Activated CD8-positive, alpha-beta memory T cell treated with anti-CD3 and anti-CD28 coated beads for 36 hours (primary cell): Measurements from ENCODE around the gene ZFP36L2. TPM values are rescaled to one million over a fixed set of nuclear protein-coding genes. Genes with fewer than 3 reads are reported as not detected.

Experiments
- CTCF ChIA-PET: fragments of 350-600 bp; sonication (Branson Sonifier 250); formaldehyde crosslinking; loops from one replicate; lab custom pipeline; 2021; ENCODE audit warnings: antibody characterized with exemption; lab: Charles Lee
- POLR2A ChIA-PET: fragments of 350-600 bp; sonication (Branson Sonifier 250); formaldehyde crosslinking; loops from one replicate; lab custom pipeline; 2021; ENCODE audit warnings: antibody characterized with exemption; lab: Charles Lee
- total RNA-seq, 2 experiments: library from RNA; stranded (reverse); gene quantifications; one replicate each; pipeline ENCODE4 v1.2.3, GENCODE V29; 2021

Gene ZFP36L2
- total RNA-seq, 2 experiments from 2014 or later = 98.6 to 101 TPM

DNA sequence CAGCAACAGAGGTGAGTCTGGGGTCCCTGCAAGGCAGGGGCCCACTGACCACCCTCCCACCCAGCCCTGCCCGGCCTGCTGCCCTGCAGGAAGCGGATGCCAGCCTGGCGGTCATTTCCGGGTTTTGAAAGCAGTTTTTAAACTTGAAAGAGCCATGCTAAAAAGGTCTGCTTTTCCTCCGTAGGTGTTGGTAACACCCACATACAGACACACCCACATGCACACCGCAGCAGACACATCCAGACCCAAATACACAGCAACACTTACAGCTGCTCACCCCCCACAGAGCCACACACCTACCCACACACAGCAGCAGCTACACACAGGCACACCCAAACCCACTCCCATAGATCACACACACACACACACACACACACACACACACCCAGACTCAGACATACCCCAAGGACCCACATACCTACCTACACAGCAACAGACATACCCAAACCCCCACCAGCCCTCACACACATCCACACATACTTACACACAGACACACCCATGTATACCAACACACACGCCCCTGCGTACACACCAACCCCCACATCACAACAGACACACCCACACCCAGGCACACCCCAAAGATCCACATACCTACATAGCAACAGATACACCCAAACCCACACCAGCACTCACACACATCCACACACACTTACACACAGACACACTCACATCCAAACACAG is 7.6 kb downstream of the ZFP36L2 start:
- POLR2A ChIA-PET = interaction anchor here (1.5 to 8.2 kb wide), 2 partner anchors 8 to 86 kb away, joined by 8 to 129 read pairs; partner anchors contain the start of gene ZFP36L2
- CTCF ChIA-PET = interaction anchor here (1.0 to 15.1 kb wide), 4 partner anchors 10 to 83 kb away, joined by 3 to 367 read pairs (median 6); no protein-coding TSS in a partner anchor

GRCh38 chr2:43218155-43218701 is 8.2 kb downstream of the ZFP36L2 start:
- CTCF ChIA-PET = interaction anchor here (1.0 to 15.1 kb wide), 3 partner anchors 11 to 83 kb away, joined by 3 to 367 read pairs (median 3); no protein-coding TSS in a partner anchor
- POLR2A ChIA-PET = interaction anchor here (0.6 to 8.2 kb wide), 3 partner anchors 9 to 85 kb away, joined by 4 to 129 read pairs (median 8); partner anchors contain the start of gene ZFP36L2

DNA sequence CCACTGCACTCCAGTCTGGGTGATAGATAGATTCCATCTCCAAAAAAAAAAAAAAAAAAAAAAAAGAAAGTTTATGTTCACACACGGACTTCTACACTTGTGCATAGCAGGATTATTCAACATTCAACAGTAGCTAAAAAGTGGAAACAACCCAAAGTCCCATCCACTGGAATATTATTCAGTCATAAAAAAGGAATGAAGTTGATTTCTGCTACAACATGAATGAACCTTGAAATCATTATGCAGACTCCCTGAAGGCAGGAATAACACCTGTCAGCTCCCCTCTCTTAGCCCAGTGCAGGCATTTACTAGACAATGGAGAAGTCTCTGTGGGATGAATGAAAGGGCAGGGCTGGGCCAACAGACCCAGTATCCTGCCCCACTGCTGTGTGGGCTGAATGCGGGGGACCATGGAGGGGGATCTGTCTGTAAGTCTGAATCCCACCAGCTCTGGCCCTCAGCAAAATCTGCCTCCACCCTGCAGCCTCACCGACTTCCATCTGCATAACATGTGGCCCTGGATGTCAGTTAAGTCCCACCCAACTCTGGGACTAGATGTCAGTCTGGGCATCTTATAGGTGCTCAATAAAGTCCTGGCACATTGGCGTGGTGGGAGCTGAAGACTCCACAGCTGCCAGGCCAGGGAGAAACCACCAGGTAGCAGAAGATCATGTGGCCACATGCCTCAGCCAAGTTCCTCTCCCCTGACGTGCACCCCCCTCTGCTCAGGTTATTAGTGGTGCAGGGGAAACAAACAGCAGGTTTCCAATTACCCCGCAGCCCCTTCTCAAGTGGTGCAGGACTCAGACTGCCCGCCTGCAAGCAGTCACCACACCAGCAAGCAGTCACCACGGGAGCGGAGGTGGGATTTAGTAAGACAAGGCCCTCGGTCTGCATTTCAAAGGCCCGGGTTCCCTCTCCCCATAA is 8.9 kb downstream of the ZFP36L2 start:
- POLR2A ChIA-PET = interaction anchor here (0.6 to 8.2 kb wide), 4 partner anchors 9 to 88 kb away, joined by 4 to 129 read pairs (median 14); partner anchors contain the start of gene ZFP36L2
- CTCF ChIA-PET = interaction anchor here (0.6 to 15.1 kb wide), 8 partner anchors 10 to 361 kb away, joined by 3 to 367 read pairs (median 4); no protein-coding TSS in a partner anchor

DNA sequence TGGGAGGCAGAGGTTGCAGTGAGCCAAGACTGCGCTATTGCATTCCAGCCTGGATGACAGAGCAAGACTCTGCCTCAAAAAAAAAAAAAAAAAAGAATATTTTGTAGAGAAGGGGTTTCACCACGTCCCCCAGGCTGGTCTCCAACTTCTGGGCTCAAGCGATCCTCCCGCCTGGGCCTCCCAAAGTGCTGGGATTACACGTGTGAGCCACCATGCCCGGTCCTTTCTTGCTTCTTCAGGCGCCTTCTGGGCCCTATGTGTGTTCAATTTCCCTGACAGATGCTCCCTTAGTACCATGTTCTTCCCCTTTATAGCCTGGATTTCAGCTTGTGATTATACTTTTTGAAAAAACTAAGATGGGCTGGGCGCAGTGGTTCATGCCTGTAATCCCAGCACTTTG is 9.8 kb downstream of the ZFP36L2 start:
- CTCF ChIA-PET = interaction anchor here (0.7 to 15.1 kb wide), 5 partner anchors 9 to 81 kb away, joined by 3 to 367 read pairs (median 4); no protein-coding TSS in a partner anchor
- POLR2A ChIA-PET = interaction anchor here (1.2 kb wide), 1 partner anchor 88 kb away, joined by 21 read pairs; no protein-coding TSS in a partner anchor

- CTCF ChIA-PET = interaction anchor here (0.7 to 15.1 kb wide), 3 partner anchors 13 to 80 kb away, joined by 3 to 367 read pairs (median 3); no protein-coding TSS in a partner anchor
- POLR2A ChIA-PET = interaction anchor here (1.2 kb wide), 1 partner anchor 87 kb away, joined by 21 read pairs; no protein-coding TSS in a partner anchor
Observed at GRCh38 chr2:43215673-43216255, 10.6 kb downstream of the ZFP36L2 start.

GRCh38 chr2:43214253-43214652 is 12.2 kb downstream of the ZFP36L2 start:
- ChIA-PET POLR2A (no interaction called here), CTCF (interaction anchor here (1.1 kb wide), 1 partner anchor 105 kb away, joined by 4 read pairs; no protein-coding TSS in a partner anchor)

- ChIA-PET CTCF (interaction anchor here (0.7 to 1.1 kb wide), 4 partner anchors 16 to 104 kb away, joined by 4 to 6 read pairs (median 4); no protein-coding TSS in a partner anchor), POLR2A (no interaction called here)
Observed at GRCh38 chr2:43212931-43213330, 13.5 kb downstream of the ZFP36L2 start.

- ChIA-PET CTCF (interaction anchor here (0.7 to 1.1 kb wide), 2 partner anchors 43 to 69 kb away, joined by 3 to 5 read pairs; no protein-coding TSS in a partner anchor), POLR2A (no interaction called here)
Observed at GRCh38 chr2:43212216-43212835, 14.1 kb downstream of the ZFP36L2 start.

GRCh38 chr2:43210467-43211303 is 15.7 kb downstream of the ZFP36L2 start:
- ChIA-PET POLR2A (interaction anchor here (0.6 kb wide), 1 partner anchor 854 kb away, joined by 3 read pairs; no protein-coding TSS in a partner anchor), CTCF (interaction anchor here (0.6 to 1.2 kb wide), 3 partner anchors 13 to 83 kb away, joined by 3 read pairs; no protein-coding TSS in a partner anchor)

GRCh38 chr2:43210125-43210466 is 16.3 kb downstream of the ZFP36L2 start:
- POLR2A ChIA-PET = interaction anchor here (0.6 kb wide), 1 partner anchor 853 kb away, joined by 3 read pairs; no protein-coding TSS in a partner anchor

DNA sequence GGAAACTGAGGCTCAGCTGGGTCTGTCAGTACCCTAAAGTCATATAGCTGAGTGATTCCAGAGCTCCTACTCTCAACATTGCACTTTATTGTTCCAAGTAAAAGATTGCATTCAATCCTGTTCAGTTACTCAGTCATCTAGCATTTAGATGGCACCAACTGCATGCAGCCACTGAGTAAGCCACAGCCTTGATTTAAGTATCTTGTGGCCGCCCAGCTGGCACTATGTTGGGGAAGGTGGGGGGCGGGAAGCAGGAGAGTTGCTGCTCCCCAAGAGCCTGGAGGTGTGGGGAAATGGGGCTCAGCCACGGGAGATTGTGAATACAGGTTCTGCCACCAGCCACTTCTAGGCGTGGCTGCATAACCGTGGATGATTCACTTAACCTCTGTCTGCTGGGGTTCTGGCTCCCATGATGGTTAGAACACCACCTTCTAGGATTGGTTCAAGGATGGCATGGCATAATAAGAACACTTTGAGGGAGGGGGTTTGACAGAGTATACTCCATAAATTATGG is 17.1 kb downstream of the ZFP36L2 start:
- POLR2A ChIA-PET = no interaction called here

More at GRCh38 chr2:43210125-43210466, 16.3 kb downstream of the ZFP36L2 start:
- CTCF ChIA-PET = interaction anchor here (0.6 to 1.2 kb wide), 3 partner anchors 12 to 83 kb away, joined by 3 read pairs; no protein-coding TSS in a partner anchor

GRCh38 chr2:43207553-43208300 is 18.7 kb downstream of the ZFP36L2 start:
- ChIA-PET POLR2A (interaction anchor here (1.2 kb wide), 1 partner anchor 32 kb away, joined by 4 read pairs; no protein-coding TSS in a partner anchor), CTCF (interaction anchor here (1.2 kb wide), 2 partner anchors 9 to 22 kb away, joined by 3 to 4 read pairs; no protein-coding TSS in a partner anchor)

More for the DNA sequence above, 17.1 kb downstream of the ZFP36L2 start:
- CTCF ChIA-PET = interaction anchor here (1.2 kb wide), 1 partner anchor 39 kb away, joined by 3 read pairs; no protein-coding TSS in a partner anchor

DNA sequence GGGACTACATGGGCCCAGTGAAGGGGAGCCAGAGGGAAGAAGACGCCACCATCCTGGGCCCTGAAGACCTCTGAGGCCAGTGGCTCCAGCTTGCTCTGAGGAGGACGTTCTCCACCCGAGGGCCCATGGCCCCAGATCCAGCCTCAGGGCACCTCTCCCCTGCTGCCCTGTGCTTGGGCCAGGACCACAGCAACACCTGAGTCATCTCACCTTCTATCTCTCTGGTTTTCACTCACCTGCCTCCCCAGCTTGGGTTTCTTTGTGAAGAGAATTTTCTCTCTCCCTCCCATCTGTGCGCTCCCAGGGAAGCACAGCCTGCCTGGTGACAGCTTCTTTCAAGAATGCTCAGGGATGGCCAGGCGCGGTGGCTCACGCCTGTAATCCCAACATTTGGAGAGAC is 19.8 kb downstream of the ZFP36L2 start:
- ChIA-PET CTCF (interaction anchor here (1.2 kb wide), 1 partner anchor 23 kb away, joined by 3 read pairs; no protein-coding TSS in a partner anchor), POLR2A (no interaction called here)

- ChIA-PET POLR2A (no interaction called here), CTCF (interaction anchor here (0.9 to 1.2 kb wide), 3 partner anchors 46 to 76 kb away, joined by 3 to 5 read pairs (median 4); no protein-coding TSS in a partner anchor)
Observed at GRCh38 chr2:43203373-43203772, 23.0 kb downstream of the ZFP36L2 start.

GRCh38 chr2:43202289-43202688 is 24.1 kb downstream of the ZFP36L2 start:
- ChIA-PET POLR2A (no interaction called here), CTCF (interaction anchor here (0.6 to 1.4 kb wide), 3 partner anchors 74 to 389 kb away, joined by 3 to 4 read pairs (median 3); no protein-coding TSS in a partner anchor)
